Lower leg skin (tissue), 3 donors: Measurements from ENCODE around the gene TIMM23.

Experiments used
- CTCF ChIP-seq, 3 donors: fragments of 450-650 bp; IDR thresholded peaks; one replicate each; pipeline ENCODE4 v1.5.1; 2016; ENCODE audit warnings: antibody characterized with exemption in 3 of 3, mild to moderate bottlenecking in 3 of 3, moderate library complexity in 2 of 3
- POLR2A ChIP-seq, 2 donors: fragments of 450-650 bp; IDR thresholded peaks; one replicate each; pipeline ENCODE4 v1.6.1; 2016 to 2017; ENCODE audit warnings: antibody characterized with exemption in 2 of 2, mild to moderate bottlenecking in 1 of 2, moderate library complexity in 1 of 2

DNA sequence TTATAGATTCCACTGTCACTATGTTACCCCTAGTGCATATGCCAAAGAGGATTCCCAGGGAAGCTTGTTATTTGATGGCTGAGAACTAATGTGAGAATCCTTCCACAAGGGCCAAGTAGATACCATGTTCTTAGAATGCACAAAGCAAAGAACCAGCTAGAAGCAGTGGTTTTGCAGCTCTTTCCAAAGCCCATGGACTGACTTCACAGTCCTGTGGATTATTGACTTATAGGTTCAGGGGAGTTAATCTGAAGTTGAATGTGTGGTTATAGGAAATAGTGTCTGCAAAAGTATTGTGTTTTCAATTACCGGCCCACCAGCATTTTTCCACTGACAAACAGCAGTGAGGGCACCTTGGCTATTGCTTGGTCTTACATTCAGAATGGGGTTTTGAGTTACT is 28.2 kb downstream of the TIMM23 start:
- no peak for TF ChIP-seq CTCF (IDR thresholded peaks at IDR 0.05)
- TF ChIP-seq POLR2A (IDR thresholded peaks at IDR 0.05), result no peak
